RWPE1 (cell line): ENCODE results near the gene LCN12.

ENCODE experiments used
- CTCF ChIA-PET: fragments of 350-600 bp; sonication (Branson Sonifier 250); formaldehyde crosslinking; extraction: SDS; loops from one replicate; lab custom pipeline; 2021; lab: Yijun Ruan, JAX
- POLR2A ChIA-PET: fragments of 400-600 bp; formaldehyde crosslinking; extraction: SDS; loops from one replicate; lab custom pipeline; 2020; ENCODE audit warnings: antibody characterized with exemption; ENCODE audit not compliant: low non-redundant PET; lab: Yijun Ruan, JAX
- DNase-seq: peaks from one replicate; pipeline ENCODE4 v3.0.0; 2012; ENCODE audit warnings: low spot score
- H3K27ac ChIP-seq: fragments of 450-650 bp; 2 replicates; pipeline ENCODE4 v1.5.1; 2017
- CTCF ChIP-seq: fragments of 450-650 bp; conservative IDR thresholded peaks from 2 replicates; pipeline ENCODE4 v1.5.1; 2017; ENCODE audit warnings: low read depth, mild to moderate bottlenecking

The LCN12 gene

GRCh38 chr9:136983167-136983566 lies 31.1 kb downstream of the LCN12 start:
- no peak overlapping the region for H3K27ac ChIP-seq
- ChIA-PET POLR2A (no interaction called here), CTCF (interaction anchor here (1.0 kb wide), 1 partner anchor 39 kb away, joined by 6 read pairs; no protein-coding TSS in a partner anchor)
- no peak for TF ChIP-seq CTCF
- no peak for DNase-seq

- no peak for TF ChIP-seq CTCF
- ChIA-PET POLR2A (no interaction called here), CTCF (no interaction called here)
Observed at GRCh38 chr9:136983656-136984314, 31.7 kb downstream of the LCN12 start.

GRCh38 chr9:136984464-136985026 lies 32.5 kb downstream of the LCN12 start:
- POLR2A ChIA-PET: no interaction called here
- CTCF ChIA-PET: no interaction called here
- H3K27ac ChIP-seq: no peak overlapping the region
- TF ChIP-seq CTCF: no peak
- no peak for DNase-seq

More at GRCh38 chr9:136983656-136984314, 31.7 kb downstream of the LCN12 start:
- no peak overlapping the region for H3K27ac ChIP-seq
- no peak for DNase-seq

- CTCF ChIA-PET: no interaction called here
- POLR2A ChIA-PET: no interaction called here
- no peak for TF ChIP-seq CTCF
- no peak for DNase-seq
- H3K27ac ChIP-seq: no peak overlapping the region
Observed at GRCh38 chr9:136985027-136985602, 33.0 kb downstream of the LCN12 start.

GRCh38 chr9:136985853-136986252 lies 33.8 kb downstream of the LCN12 start:
- no peak for TF ChIP-seq CTCF
- H3K27ac ChIP-seq: no peak overlapping the region
- DNase-seq: no peak
- ChIA-PET CTCF (interaction anchor here (0.9 kb wide), 1 partner anchor 50 kb away, joined by 3 read pairs; no protein-coding TSS in a partner anchor), POLR2A (no interaction called here)

GRCh38 chr9:136988872-136989271 lies 36.8 kb downstream of the LCN12 start:
- no peak for DNase-seq
- ChIA-PET CTCF (interaction anchor here (0.7 to 1.1 kb wide), 2 partner anchors 19 to 270 kb away, joined by 3 to 4 read pairs; no protein-coding TSS in a partner anchor), POLR2A (interaction anchor here (0.6 kb wide), 1 partner anchor 10 kb away, joined by 5 read pairs; no protein-coding TSS in a partner anchor)
- H3K27ac ChIP-seq: 0 out of 2 replicates have a peak overlapping the region, but pooled peaks have one; percentile 1
- TF ChIP-seq CTCF: no peak
